ENCODE results near the gene CACNA1C.

Gene CACNA1C

DNA sequence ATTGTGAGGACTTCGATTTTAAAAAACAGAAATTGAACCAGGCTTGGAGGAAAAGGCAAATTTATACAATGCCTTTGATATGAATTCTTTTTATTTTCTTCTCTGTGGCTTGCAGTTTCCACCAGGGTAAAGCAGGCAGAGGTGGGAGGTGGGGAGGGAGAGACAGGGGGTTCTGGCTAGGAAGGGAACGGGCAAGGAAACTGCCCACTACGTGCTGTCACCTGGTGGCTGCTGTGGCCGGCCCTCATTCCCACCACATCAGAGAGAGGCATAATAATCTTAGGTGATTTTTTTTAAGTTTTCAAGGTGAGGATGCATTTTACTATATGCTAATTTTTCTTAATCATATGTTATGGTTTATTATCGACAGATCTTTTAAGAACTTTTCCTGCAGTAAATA is 145.8 kb downstream of the CACNA1C start:
- Histone ChIP-seq H3K4me1 (ENCODE audit: low read depth, poor library complexity, severe bottlenecking) (no peaks in the 10 kb centered on the region), H3K79me2 (ENCODE audit: insufficient read depth, low read depth) (no peaks in the 10 kb centered on the region), H3K4me2 (no peak overlapping the region), H2AFZ (ENCODE audit: low read depth) (no peak overlapping the region), H3K9ac (no peak overlapping the region), H3K4me3 (IDR thresholded peaks at IDR 0.05; ENCODE audit: insufficient read depth, low read depth, low read length) (no peak overlapping the region), H3K36me3 (ENCODE audit: insufficient read depth) (no peaks in the 10 kb centered on the region), H3K27me3 (ENCODE audit: insufficient read depth, low read depth) (no peaks in the 10 kb centered on the region), H4K20me1 (ENCODE audit: insufficient read depth) (no peaks in the 10 kb centered on the region), H3K27ac (no peak overlapping the region)
- TF ChIP-seq, protein P1, sequence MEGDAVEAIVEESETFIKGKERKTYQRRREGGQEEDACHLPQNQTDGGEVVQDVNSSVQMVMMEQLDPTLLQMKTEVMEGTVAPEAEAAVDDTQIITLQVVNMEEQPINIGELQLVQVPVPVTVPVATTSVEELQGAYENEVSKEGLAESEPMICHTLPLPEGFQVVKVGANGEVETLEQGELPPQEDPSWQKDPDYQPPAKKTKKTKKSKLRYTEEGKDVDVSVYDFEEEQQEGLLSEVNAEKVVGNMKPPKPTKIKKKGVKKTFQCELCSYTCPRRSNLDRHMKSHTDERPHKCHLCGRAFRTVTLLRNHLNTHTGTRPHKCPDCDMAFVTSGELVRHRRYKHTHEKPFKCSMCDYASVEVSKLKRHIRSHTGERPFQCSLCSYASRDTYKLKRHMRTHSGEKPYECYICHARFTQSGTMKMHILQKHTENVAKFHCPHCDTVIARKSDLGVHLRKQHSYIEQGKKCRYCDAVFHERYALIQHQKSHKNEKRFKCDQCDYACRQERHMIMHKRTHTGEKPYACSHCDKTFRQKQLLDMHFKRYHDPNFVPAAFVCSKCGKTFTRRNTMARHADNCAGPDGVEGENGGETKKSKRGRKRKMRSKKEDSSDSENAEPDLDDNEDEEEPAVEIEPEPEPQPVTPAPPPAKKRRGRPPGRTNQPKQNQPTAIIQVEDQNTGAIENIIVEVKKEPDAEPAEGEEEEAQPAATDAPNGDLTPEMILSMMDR (conservative IDR thresholded peaks at IDR 0.05; ENCODE audit: low read depth, low read length), result no peak

DNA sequence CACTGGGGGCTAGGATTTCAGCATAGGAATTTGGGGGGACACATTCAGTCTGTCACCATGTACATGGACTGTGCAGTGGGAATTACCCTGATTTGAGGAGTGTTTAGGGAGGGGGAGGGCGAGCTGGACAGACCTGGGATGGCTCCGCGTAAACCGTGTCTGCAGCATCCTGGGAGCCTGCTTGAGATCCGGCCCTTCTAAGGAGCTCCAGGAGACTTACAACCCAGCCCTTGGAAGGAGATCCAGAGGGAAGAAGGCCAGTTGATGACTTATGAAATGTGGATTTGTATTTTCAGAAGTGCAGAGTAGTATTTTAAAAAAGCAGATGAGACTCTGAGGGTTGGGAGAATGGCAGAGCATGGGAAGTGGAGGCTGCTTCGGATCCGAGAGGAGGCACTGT is 153.2 kb downstream of the CACNA1C start:
- Histone ChIP-seq H3K36me3 (ENCODE audit: insufficient read depth) (no peaks in the 10 kb centered on the region), H3K79me2 (ENCODE audit: insufficient read depth, low read depth) (no peaks in the 10 kb centered on the region), H3K4me2 (no peak overlapping the region), H3K4me3 (IDR thresholded peaks at IDR 0.05; ENCODE audit: insufficient read depth, low read depth, low read length) (no peak overlapping the region), H3K9ac (no peak overlapping the region), H3K27me3 (ENCODE audit: insufficient read depth, low read depth) (no peaks in the 10 kb centered on the region), H4K20me1 (ENCODE audit: insufficient read depth) (no peaks in the 10 kb centered on the region), H2AFZ (ENCODE audit: low read depth) (no peak overlapping the region), H3K4me1 (ENCODE audit: low read depth, poor library complexity, severe bottlenecking) (no peaks in the 10 kb centered on the region), H3K27ac (no peak overlapping the region)
- TF ChIP-seq, protein P1 (conservative IDR thresholded peaks at IDR 0.05; ENCODE audit: low read depth, low read length), result no peak

DNA sequence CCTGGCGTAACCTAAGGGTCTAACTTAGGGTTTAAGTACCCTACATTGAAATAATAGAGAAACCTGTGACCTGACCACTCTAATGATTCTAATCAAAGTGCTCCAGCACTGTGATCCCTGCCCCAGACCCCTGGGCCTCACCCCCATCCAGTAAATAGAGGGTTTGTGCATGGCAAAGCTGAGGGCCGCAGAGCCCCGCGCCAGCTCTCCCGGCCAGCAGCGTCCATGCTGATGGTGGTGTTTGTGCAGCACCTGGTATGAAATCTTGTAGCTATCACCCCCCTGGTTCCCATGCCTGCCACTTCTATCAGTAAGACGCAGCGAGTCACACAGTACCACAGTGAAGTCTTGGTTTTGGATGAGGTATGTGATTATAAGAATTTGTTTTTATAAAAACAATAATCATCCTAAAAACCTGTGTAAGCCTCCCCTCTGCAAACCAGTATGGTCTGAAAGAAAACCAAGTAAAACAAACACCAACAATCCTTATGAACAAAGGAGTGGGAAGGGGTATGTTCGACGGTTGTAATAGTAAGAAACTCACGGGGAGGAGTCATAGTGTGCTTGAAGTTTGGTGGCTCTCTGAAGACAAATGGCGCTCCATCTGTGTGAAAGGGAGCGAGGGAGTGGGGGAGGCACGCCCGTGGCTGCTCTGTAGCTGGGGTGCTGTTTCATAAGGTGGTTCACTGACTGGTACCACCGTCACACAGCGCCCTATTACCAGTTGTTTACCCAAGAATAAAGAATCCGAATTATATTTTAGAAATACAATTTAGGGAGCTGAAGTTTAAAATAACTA is 156.2 kb downstream of the CACNA1C start:
- Histone ChIP-seq H3K4me2 (no peak overlapping the region), H2AFZ (ENCODE audit: low read depth) (no peak overlapping the region), H3K27me3 (ENCODE audit: insufficient read depth, low read depth) (no peaks in the 10 kb centered on the region), H3K27ac (no peak overlapping the region), H3K4me3 (IDR thresholded peaks at IDR 0.05; ENCODE audit: insufficient read depth, low read depth, low read length) (no peak overlapping the region), H3K79me2 (ENCODE audit: insufficient read depth, low read depth) (no peaks in the 10 kb centered on the region), H3K9ac (no peak overlapping the region), H3K4me1 (ENCODE audit: low read depth, poor library complexity, severe bottlenecking) (no peaks in the 10 kb centered on the region), H3K36me3 (ENCODE audit: insufficient read depth) (no peaks in the 10 kb centered on the region), H4K20me1 (ENCODE audit: insufficient read depth) (no peaks in the 10 kb centered on the region)
- TF ChIP-seq, protein P1 (conservative IDR thresholded peaks at IDR 0.05; ENCODE audit: low read depth, low read length), result no peak

- H3K79me2 ChIP-seq (ENCODE audit: insufficient read depth, low read depth), result no peaks in the 10 kb centered on the region
- H3K27ac ChIP-seq, result no peak overlapping the region
- TF ChIP-seq, protein P1 (conservative IDR thresholded peaks at IDR 0.05; ENCODE audit: low read depth, low read length), result no peak
- H3K9ac ChIP-seq, result no peak overlapping the region
- no peak overlapping the region for H3K4me2 ChIP-seq
- H3K4me1 ChIP-seq (ENCODE audit: low read depth, poor library complexity, severe bottlenecking), result no peaks in the 10 kb centered on the region
- H3K36me3 ChIP-seq (ENCODE audit: insufficient read depth), result no peaks in the 10 kb centered on the region
- H3K27me3 ChIP-seq (ENCODE audit: insufficient read depth, low read depth), result no peaks in the 10 kb centered on the region
- no peak overlapping the region for H3K4me3 ChIP-seq (IDR thresholded peaks at IDR 0.05; ENCODE audit: insufficient read depth, low read depth, low read length)
- no peaks in the 10 kb centered on the region for H4K20me1 ChIP-seq (ENCODE audit: insufficient read depth)
- H2AFZ ChIP-seq (ENCODE audit: low read depth), result no peak overlapping the region
These were observed 158.3 kb downstream of the CACNA1C start for GRCh38 chr12:2211119-2211518.
